Sigmoid colon (tissue), 4 donors: ENCODE results near the gene CST7.

Source experiments
- POLR2A ChIP-seq, 2 donors: fragments of 450-650 bp; IDR thresholded peaks; one replicate each; pipeline ENCODE4 v1.6.1; 2016; ENCODE audit warnings: antibody characterized with exemption in 2 of 2, mild to moderate bottlenecking in 2 of 2, moderate library complexity in 2 of 2
- POLR2AphosphoS5 ChIP-seq, 4 donors: sonication (generic); formaldehyde crosslinking; IDR thresholded peaks; one replicate each; pipeline ENCODE4 v1.6.1; 2017; ENCODE audit warnings: antibody characterized with exemption in 4 of 4
- TF ChIP-seq, protein P1 (sequence below), 4 experiments: fragments of 450-650 bp in 3 of 4; fragments of 200-600 bp in 1 of 4; IDR thresholded peaks; one replicate each; pipeline ENCODE4 v1.5.1; 2016 to 2019; ENCODE audit warnings: antibody characterized with exemption in 4 of 4, mild to moderate bottlenecking in 3 of 4, moderate library complexity in 2 of 4

DNA sequence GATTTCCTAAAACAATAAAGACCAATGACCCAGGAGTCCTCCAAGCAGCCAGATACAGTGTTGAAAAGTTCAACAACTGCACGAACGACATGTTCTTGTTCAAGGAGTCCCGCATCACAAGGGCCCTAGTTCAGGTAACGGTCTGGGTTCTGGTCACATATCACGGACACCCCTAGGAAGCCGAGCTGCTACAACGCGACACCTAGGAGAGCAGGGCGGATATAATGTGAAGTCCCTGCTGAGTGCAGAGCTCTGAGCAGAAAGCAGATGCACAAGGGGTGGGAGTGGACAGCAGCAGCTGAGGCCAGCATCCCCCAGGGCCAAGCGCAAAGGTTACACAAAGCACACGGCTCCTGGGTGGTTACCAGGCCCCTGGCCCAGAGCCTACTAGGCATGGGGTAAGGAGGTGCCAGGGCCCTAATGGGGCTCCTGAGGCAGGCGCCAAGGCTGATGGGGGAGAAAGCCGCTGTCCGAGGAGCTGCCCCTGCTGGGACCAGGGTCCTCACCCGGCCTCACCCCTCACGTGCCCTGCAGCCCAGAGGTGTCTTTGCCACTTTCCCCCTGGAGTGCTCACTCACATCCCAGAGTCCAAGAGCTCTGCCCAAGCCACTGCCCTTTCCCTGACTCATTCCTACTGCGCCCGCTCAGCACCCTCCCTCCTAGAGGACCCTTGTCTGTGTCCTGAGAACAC, 8.4 kb downstream of the CST7 start:
- TF ChIP-seq, protein P1, sequence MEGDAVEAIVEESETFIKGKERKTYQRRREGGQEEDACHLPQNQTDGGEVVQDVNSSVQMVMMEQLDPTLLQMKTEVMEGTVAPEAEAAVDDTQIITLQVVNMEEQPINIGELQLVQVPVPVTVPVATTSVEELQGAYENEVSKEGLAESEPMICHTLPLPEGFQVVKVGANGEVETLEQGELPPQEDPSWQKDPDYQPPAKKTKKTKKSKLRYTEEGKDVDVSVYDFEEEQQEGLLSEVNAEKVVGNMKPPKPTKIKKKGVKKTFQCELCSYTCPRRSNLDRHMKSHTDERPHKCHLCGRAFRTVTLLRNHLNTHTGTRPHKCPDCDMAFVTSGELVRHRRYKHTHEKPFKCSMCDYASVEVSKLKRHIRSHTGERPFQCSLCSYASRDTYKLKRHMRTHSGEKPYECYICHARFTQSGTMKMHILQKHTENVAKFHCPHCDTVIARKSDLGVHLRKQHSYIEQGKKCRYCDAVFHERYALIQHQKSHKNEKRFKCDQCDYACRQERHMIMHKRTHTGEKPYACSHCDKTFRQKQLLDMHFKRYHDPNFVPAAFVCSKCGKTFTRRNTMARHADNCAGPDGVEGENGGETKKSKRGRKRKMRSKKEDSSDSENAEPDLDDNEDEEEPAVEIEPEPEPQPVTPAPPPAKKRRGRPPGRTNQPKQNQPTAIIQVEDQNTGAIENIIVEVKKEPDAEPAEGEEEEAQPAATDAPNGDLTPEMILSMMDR (IDR thresholded peaks at IDR 0.05), result no peak
- TF ChIP-seq POLR2A (IDR thresholded peaks at IDR 0.05), result no peak
- TF ChIP-seq POLR2AphosphoS5 (IDR thresholded peaks at IDR 0.05), result no peak
